HTR-8/SVneo (cell line): ENCODE data around the gene CRYBB1.

ENCODE experiments used
- DNase-seq: peaks from one replicate; pipeline ENCODE4 v3.0.0; 2011; ENCODE audit warnings: low spot score, mixed read lengths; ENCODE audit not compliant: insufficient read length
- FAIRE-seq: peaks from 2 replicates; lab custom pipeline; 2011; peaks lifted over from hg19 to GRCh38; lab: Jason Lieb, UNC

CRYBB1 gene

GRCh38 chr22:26584010-26584409, 33.8 kb downstream of the CRYBB1 start:
- DNase-seq, result no peak
- no peak for FAIRE-seq

- DNase-seq (no peak), FAIRE-seq (no peak)
Observed at GRCh38 chr22:26581633-26582168, 36.1 kb downstream of the CRYBB1 start.

- DNase-seq, result no peak
- FAIRE-seq, result no peak
Observed at GRCh38 chr22:26581026-26581425, 36.8 kb downstream of the CRYBB1 start.

GRCh38 chr22:26580240-26580962, 37.4 kb downstream of the CRYBB1 start:
- DNase-seq (no peak), FAIRE-seq (no peak)

- FAIRE-seq (no peak), DNase-seq (no peak)
Observed at GRCh38 chr22:26579331-26579886, 38.4 kb downstream of the CRYBB1 start.

- no peak for FAIRE-seq
- DNase-seq, result no peak
Observed at GRCh38 chr22:26577081-26577480, 40.7 kb downstream of the CRYBB1 start.

- no peak for FAIRE-seq
Observed at GRCh38 chr22:26576026-26576680, 41.7 kb downstream of the CRYBB1 start.

GRCh38 chr22:26574001-26574723, 43.7 kb downstream of the CRYBB1 start:
- DNase-seq, result no peak
- FAIRE-seq, result no peak

More at GRCh38 chr22:26576026-26576680, 41.7 kb downstream of the CRYBB1 start:
- DNase-seq, result no peak

- no peak for FAIRE-seq
- DNase-seq, result no peak
Observed at GRCh38 chr22:26573026-26573662, 44.7 kb downstream of the CRYBB1 start.

- no peak for FAIRE-seq
- DNase-seq, result no peak
Observed at GRCh38 chr22:26570864-26571525, 46.8 kb downstream of the CRYBB1 start.

GRCh38 chr22:26570115-26570514, 47.7 kb downstream of the CRYBB1 start:
- FAIRE-seq (no peak), DNase-seq (no peak)

GRCh38 chr22:26568207-26568706, 49.6 kb downstream of the CRYBB1 start:
- no peak for DNase-seq
- no peak for FAIRE-seq

GRCh38 chr22:26567610-26568009, 50.2 kb downstream of the CRYBB1 start:
- DNase-seq (no peak), FAIRE-seq (no peak)

- no peak for DNase-seq
- no peak for FAIRE-seq
Observed at GRCh38 chr22:26566994-26567393, 50.8 kb downstream of the CRYBB1 start.

GRCh38 chr22:26565889-26566288, 51.9 kb downstream of the CRYBB1 start:
- DNase-seq (no peak), FAIRE-seq (no peak)

GRCh38 chr22:26565181-26565580, 52.6 kb downstream of the CRYBB1 start:
- no peak for FAIRE-seq
- no peak for DNase-seq

- FAIRE-seq (no peak), DNase-seq (no peak)
Observed at GRCh38 chr22:26564672-26565071, 53.2 kb downstream of the CRYBB1 start.

- FAIRE-seq, result no peak
- no peak for DNase-seq
Observed at GRCh38 chr22:26564181-26564580, 53.6 kb downstream of the CRYBB1 start.

GRCh38 chr22:26563022-26563421, 54.8 kb downstream of the CRYBB1 start:
- DNase-seq (no peak), FAIRE-seq (no peak)
